NCI-H2081 (cell line): Measurements from ENCODE around the gene MFSD6L.

Experiments used
- DNase-seq, 2 experiments: peaks; one replicate each; lab custom pipeline; 2025; lab: John Stamatoyannopoulos, UW

Gene MFSD6L

DNA sequence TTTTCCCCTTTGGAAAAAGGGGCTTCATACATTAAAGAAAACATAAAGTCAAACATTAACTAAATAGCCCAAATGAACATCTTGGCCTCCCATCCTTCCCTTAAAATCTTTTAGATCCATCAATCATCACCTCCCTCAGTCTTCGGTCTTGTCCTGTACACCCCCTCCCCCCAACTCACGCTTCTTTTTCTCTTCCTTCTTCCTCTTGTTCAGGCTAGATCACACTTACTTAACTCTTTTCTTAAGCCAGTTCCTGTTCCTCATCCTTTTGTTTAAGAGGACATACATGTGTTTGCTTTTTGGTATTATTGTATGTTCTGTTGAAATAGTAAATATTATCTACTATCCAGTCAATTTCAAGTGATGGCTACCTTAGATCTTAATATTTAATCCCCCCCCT is 5.5 kb downstream of the MFSD6L start:
- no peak for DNase-seq

DNA sequence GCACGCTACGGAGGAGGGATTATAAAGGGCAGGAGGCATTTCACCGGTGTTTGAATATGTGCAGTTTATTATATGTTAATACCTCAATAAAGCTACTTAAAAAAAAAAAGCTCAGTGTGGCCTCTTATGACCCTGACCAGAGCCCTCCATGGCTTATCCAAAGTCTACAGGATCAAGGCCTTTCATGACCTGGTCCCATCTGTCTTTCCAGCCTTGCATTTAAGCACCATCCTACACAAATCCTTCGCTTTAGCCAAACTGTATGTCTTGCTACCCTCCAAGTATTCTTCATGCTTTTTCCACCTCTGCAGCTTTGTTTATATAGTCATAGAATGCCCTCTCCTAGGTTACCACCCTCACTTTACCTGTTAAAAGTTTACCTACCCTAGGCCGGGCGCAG is 6.5 kb downstream of the MFSD6L start:
- DNase-seq = no peak

DNA sequence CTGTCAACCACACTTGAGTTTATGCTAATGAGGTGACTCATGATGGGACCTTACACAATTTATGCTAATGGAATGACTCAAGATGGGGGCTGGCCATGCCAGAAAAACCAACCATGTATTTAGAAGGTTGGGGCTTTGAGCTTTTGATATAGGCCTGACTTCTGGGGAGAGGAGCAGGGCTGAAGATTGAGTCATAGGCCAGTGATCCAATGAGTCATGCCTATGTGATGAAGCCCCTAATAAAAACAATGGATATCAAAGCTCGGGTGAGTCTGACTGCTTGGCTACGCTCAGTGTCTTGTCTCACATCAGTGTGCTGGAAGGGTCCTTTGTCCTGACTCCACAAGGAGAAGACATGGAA is 7.3 kb downstream of the MFSD6L start:
- no peak for DNase-seq

DNA sequence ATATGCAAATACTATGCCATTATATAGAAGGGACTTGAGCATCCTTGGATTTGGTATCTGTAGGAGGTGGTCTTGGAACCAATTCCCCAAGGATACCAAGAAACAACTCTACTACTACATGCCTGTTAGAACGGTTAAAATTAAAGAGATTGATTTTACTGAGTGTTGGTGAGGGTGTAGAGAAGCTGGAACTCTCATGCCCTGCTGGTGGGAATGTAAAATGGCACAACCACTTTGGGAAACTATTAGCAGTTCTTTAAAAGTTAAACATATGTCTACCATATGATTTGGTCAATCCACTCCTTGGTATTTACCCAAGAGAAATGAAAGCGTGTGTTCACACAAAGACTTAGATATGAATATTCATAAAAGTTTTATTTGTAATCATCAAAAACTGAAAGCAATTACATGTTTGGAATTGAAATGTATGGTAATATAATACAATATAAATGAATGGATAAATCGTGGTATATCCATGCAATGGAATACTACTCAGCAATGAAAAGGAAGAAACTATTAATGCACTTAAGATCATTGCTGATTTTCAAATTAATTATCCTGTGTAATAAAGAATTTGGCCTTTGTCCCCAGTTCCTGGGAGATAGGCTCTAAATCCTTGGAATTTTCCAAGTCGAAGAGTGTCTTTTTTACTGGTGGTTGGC is 7.8 kb downstream of the MFSD6L start:
- no peak for DNase-seq

DNA sequence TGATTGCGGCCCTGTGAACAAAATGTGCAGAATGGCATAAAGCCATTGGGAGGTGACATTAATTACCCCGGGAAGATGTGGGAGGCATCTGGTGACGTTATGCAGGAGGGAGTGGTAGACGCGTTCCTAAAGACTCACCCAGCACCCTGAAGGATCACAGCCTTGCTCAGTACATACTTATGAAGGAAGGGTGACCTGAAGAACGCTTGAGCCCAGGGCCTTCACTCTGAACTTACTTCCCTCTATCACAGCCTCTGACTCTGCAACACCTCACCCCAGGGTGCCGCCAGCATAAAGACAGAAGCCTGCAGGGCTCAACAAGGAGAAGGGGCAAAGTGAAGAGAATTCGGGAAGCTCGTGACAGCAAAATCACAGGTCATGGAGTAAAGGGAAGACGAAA is 9.4 kb downstream of the MFSD6L start:
- no peak for DNase-seq

DNA sequence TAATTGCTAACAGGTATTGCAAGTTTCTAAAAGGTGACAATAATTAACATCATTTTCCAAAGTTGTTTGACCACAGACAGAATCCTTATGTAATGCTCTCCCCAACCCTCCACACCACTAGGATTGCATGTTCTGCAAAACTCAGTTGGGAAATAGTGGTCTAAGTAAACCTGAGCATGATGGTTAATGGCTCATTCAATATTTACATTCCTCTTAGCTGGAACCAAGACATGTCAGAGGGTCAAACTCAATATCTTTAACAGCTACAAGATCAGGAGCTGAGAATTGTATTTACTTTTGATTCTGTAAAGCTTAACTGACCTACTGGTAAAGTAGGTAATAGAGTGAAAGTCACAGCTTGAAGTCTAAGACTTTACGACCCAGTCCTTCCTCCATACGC is 10.2 kb downstream of the MFSD6L start:
- no peak for DNase-seq

DNA sequence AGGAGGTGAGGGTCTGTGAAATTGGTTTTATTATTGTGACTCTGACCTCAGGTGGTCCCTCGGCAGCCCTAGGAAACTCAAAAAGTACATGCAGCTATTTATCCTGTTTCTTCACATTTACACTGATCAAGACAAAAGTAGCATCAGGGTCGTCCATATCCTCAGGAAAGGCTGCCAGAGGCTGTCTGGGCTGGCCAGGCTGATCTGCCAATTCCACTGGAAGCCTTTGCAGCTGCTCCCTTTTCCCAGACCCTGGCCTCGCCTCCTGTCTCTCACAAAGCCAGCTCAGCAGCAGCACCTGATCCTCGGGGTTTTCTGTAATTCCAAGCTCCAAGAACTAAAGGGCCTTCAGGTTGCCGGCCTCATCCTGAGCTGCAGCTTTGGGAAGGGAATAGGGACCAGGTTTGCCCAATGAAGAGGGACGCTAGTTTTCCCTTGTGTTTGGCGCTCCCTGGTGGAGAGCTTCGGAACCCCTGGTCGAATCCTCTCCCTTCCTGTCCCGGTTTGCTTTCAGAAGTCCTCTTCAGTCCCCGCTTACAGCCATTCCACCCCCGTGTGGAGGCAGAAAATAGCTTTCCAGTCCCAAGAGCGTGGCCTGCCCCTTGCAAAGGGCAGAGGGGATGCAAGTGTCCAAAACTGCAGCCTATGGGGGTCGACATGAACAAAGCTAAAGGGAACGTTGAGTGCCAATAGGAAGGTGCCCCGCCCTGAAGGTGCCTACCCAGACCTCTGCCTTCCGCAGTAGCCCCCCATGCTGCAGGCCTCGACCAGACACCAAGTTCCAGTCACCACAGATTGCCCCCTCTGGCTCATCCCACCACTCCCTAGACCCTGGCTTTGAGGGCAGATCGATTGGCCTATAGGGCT is 13.4 kb downstream of the MFSD6L start:
- DNase-seq = peak; percentile 36 to 38

DNA sequence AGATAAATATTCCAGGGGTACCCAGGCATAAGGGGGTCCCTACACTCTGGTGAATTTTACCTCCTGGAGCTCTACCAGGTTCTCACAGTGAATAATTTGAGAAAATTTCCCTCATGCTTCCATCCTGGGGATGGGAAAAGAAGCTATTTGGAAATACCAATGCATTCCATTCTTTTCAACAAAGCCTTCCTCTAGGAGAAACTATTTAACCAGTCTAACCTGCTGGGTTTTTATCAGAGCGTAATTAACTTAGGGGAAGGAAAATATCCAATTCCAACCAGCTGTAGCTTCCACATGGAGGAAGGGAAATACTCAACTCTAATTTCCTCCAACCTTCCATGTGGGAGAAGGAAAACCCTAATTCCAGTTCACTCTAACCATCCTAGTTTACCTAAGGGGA is 17.0 kb downstream of the MFSD6L start:
- no peak for DNase-seq

DNA sequence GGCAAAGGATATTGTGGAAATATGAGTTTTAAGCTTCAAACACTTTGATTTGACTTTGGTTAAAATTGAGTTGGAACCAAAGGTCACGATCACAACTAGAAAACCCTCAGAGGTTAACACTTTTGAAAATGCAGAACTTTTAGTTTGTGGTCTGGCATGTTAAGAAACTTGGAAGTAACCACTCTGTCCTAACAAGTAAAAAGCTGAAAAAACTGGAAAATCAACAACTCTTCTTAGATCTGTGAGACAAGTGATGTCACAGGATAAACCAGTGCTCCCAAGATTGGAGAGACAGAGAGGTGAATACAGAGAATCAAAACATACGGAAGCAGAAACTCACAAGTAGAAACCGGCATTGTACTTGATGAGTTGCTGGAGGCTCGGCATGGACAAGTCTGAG is 17.4 kb downstream of the MFSD6L start:
- no peak for DNase-seq

DNA sequence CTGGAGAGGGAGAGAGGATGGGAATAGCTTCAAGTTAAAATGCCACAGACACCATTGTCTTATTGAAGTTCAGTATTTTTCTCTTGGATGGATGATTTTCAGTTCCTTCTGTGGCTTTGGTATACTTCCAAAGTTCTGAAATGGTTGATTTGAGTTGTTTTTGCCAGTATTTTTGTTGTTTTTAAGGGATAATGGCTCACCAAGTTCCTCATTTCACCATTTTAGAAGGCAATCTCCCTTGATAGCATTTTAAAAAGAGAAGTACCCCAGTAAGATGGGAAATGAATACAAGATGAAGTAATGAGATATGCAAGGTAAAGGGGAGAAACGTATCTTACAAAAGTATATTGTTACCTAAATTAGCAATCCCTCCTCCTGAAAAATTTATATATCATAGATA is 22.3 kb downstream of the MFSD6L start:
- DNase-seq = no peak

DNA sequence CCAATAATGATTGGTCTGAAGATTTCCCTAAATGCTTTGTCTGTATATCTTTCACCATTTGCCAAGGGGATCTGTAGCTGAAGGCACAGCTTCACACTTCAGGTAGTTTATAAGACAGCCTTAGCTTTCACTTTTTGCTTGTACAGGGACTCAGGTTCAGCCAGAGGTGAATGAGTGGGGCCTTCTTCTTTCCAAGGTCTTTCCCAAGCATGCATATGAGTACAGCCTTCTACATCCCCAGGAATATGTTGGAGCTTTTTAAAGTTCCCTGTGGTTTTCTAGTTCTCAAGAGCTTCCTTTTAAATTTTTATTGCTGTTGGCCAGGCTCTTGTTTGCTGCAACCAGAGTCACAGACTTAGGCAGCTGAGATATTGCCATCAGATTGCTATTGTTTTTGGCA is 22.9 kb downstream of the MFSD6L start:
- DNase-seq = no peak

DNA sequence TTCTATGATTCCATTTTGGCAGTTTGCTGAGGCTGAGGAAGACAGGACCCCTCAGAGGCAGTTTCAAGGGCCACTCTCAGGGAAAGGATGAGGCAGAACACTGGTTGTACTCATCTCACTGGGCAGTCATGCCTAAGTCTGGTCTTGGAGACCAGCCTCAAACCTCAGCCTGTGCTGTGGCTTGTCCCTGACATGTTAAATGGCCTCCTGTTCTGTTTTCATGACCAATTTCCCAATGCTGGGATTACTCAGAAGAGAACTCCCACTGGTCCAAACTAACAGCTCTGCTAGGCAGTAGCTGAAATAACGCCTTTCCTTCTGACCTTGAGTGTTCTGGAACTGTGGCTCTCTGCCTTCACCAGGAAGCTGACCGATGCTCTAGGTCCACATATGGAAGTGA is 32.4 kb downstream of the MFSD6L start:
- no peak for DNase-seq

DNA sequence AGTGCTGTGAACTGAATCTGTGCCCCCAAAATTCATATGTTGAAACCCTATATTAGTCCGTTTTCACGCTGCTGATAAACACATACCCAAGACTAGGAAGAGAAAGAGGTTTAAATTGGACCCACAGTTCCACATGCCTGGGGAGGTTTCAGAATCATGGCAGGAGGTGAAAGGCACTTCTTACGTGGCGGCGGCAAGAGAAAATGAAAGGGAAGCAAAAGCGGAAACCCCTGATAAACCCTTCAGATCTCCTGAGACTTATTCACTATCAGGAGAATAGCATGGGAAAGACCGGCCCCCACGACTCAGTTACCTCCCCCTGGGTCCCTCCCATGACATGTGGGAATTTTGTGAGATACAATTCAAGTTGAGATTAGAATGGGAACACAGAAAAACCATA is 37.2 kb downstream of the MFSD6L start:
- DNase-seq = no peak

DNA sequence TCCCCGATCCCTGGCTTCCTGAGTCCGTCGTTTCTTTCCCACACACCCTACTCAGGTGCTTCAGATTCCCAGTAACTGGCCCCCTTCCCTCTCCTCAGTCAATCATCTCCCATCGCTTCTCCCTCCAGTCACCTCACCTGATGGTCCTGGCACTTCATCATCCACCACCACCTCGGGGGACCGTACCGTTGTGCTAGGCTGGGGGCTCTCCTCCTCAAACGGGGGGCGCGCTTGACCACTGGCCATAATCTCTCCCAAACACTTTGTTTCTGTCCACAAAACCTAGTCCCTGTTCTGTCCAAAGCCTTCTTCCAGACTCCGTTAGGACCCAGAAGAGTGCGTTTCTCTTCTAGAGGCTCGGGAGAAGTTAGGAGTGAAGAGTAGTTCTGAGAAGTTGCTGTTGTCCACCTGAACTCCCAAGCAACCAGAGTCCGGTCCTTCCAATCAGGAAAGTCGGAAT is 41.0 kb downstream of the MFSD6L start, which contains the start of gene SPDYE4:
TSS of gene SPDYE4 (minus strand) at position 410 of the 460 bp plus-strand sequence. CDS start at position 246, 164 bp downstream.
- no peak for DNase-seq

DNA sequence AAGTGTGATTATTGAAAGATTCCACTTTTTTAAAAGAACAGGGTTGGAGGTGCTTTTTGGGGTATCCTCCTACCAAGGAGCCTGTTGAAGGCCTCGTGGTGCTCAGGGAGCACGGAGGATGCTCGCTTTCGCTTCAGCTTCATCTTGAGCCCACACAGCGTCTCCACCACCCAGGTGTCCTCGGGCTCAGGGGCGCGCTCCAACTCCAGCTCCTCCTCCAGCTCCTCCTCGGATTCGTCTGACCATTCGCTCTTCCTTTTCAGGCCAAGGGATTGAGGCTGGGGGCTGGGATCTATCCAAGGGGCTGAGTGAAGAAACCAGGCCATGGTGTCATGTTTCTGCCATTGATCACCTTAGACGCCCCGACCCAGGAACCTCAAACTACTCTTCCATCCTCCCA is 42.0 kb downstream of the MFSD6L start:
- DNase-seq = no peak

DNA sequence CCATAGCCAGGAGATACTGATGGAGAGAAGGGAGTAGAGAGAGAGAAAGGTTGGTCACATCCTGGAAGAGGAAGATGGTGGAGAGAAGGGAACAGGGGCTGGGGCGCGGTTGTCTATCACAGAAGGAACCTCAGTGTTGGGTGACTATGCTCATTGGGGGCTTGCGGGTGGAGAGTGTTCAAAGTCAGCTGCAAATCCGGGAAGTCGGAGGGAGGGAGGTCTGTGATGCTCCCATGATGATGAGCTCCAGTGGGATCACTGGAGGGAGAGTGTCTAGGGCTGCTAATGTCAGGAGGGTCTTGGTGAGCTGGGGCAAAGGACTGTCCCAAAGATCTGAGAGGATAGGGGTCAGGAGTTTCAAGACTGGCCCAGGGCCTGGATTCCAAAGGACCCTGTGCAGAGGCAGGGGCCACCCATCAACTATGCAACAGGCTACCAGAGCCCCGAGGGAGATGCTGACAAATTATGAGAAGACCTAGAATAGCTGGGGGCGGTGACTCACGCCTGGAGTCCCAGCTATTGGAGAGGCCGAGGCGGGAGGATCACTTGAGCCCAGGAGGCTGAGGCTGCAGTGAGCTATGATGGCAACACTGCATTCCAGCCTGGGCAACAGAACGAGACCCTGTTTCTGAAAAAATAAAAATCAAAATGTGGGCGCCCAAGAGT is 43.4 kb downstream of the MFSD6L start:
- DNase-seq = no peak

DNA sequence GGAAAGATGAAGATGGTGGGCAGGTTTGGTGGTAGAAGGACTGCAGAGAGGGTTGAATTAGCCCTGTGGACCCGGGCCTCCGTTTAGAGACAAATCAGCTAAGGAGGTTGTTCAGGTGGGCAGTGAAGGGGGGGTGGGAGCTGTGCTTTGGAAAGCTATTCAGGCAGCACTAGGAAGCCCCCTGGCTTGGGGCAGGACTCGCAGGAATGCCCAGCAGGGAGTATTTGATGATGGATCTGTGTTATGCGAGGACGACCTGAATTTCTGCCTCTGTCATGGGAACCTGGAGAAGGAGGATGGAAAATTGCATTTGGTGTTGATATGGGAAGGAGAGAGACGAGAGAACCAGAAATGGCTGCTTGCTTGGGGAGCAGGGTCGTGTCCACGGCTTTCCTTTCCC is 44.3 kb downstream of the MFSD6L start:
- DNase-seq = no peak

DNA sequence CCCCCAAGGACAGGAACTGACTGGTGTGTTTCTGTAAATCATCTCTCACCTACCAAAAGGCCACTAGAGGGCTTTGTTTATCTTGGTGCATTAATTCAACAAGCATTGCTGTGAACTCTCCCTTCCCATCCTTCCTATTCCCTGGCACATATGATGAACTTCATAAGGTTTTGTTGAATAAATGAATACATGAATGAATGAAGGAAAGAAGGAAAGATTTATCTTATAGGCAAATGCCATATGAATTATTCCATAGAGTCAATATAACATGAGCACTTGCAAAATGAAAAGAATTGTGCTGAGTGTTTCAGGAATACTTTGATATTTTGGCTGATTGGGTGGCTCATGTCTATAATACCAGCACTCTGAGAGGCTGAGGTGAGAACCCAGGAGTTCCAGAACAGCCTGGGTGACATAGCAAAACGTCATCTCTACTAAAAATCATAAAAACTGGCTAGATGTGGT is 45.2 kb downstream of the MFSD6L start:
- peak; percentile 12 to 50 for DNase-seq

DNA sequence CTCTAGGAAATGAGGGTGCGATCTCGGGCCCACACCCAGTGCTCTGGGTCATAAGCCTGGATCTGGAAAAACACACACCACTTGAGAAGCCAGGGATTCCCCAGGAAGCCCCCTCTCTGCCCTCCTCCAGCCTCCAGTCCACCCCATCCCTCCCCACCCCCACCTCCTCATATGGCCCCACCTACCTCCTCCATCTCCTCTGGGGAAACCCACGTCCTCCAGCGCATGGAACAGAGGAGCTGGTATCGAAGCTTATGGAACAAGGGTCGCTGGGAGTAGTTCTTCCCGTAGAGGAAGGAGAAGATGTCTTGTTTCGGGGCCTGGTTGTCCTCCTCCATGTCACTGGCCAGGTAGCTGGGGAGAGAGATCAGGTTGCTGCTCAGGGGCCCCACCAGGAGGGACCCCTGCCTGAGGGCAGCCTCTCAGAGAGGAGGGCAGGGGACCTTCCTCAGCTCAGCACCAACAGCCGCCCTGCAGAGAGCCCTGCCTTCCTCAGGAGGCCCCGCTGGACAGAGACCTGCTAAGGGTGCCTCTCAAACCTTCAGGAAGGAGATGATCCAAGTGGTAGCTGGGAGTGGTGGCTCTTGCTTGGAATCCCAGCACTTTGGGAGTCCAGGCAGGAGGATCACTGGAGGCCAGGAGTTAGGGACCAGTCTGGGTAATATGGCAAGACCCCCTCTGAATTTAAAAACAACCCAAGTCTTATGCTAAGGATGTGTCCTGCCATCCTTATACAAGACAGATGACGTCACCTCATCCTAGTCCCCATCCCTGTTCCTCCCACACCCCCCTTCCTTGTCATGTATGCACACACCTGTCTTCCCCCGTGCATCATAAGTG is 45.8 kb downstream of the MFSD6L start:
- no peak for DNase-seq

DNA sequence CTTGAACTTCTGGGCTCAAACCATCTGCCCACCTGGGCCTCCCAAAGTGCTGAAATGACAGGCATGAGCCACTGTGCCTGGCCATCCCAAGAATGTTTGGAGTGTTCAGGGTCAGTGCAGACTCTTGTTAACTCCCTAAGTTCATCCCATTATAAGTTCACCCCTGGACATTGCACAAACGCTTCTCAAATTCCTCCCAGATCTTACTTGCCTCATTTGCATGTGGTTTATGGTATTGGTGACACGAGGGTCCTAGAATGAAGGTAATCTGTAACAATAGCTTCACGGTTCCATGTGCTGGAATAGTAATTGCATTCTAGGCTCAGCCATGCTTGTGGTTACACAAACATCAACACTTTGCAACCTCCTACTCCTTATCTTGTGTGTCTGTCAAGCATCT is 49.5 kb downstream of the MFSD6L start:
- no peak for DNase-seq

DNA sequence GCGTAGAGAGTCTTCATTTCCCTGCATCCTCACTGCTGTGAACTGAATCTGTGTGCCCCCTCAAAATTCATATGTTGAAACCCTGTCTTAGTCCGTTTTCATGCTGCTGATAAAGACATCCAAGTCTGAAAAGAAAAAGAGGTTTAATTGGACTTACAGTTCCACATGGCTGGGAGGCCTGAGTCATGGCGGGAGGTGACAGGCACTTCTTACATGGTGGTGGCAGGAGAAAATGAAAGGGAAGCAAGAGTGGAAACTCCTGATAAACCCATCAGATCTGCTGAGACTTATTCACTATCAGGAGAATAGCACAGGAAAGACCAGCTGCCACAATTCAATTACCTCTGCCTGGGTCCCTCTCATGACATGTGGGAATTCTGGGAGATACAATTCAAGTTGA is 51.4 kb downstream of the MFSD6L start:
- DNase-seq = no peak
